CD14-positive monocyte (primary cell): ENCODE measurements around the gene ARPC1B. TPM values are rescaled to one million over a fixed set of nuclear protein-coding genes. Genes with fewer than 3 reads are reported as not detected.
A peak's percentile ranks its signal among the peaks of the same experiment; 100 is the strongest.

Experiments used
- DNase-seq, 3 donors: peaks; one replicate each; pipeline ENCODE4 v3.0.0-alpha.2; 2011 to 2022
- H2AFZ ChIP-seq: 2 replicates; pipeline ENCODE4 v1.6.0; 2012; ENCODE audit warnings: mild to moderate bottlenecking, low read depth, low read length, inconsistent platforms; ENCODE audit not compliant: insufficient read depth, poor library complexity, severe bottlenecking
- H3K27ac ChIP-seq, 2 donors: 1 replicate in 1 of 2; 2 replicates in 1 of 2; pipeline ENCODE4 v1.5.1; 2012 to 2013; ENCODE audit warnings: low read length in 2 of 2, control low read depth in 1 of 2, inconsistent platforms in 1 of 2, low read depth in 1 of 2, mild to moderate bottlenecking in 1 of 2
- H3K27me3 ChIP-seq, 2 donors: one replicate each; pipeline versions ENCODE4 v1.6.0 to v1.6.1; 2011 to 2013; ENCODE audit warnings: low read length in 2 of 2; ENCODE audit not compliant: control insufficient read depth in 2 of 2, insufficient read depth in 2 of 2
- H3K36me3 ChIP-seq, 2 donors: replicated peaks in 1 of 2; 1 replicate in 1 of 2; 2 replicates in 1 of 2; pipeline versions ENCODE4 v1.5.1 to v1.6.1; 2012 to 2013; ENCODE audit warnings: low read length in 2 of 2, control low read depth in 1 of 2, inconsistent platforms in 1 of 2, mild to moderate bottlenecking in 1 of 2; ENCODE audit not compliant: insufficient read depth in 2 of 2, control insufficient read depth in 1 of 2
- H3K4me1 ChIP-seq, 2 donors: 1 replicate in 1 of 2; 2 replicates in 1 of 2; pipeline versions ENCODE4 v1.5.1 to v1.6.1; 2012 to 2013; ENCODE audit warnings: low read length in 2 of 2, control low read depth in 1 of 2, inconsistent platforms in 1 of 2, mild to moderate bottlenecking in 1 of 2, moderate library complexity in 1 of 2; ENCODE audit not compliant: insufficient read depth in 2 of 2, control insufficient read depth in 1 of 2
- H3K4me2 ChIP-seq: replicated peaks from 2 replicates; pipeline ENCODE3; 2012; ENCODE audit warnings: low read length, moderate library complexity, mild to moderate bottlenecking; ENCODE audit not compliant: poor library complexity, severe bottlenecking; ENCODE audit errors: extremely low read depth
- H3K4me3 ChIP-seq, 3 experiments: fragments of 200-600 bp in 1 of 3; sonication (generic) in 1 of 3; replicated peaks in 1 of 3; 1 replicate in 2 of 3; 2 replicates in 1 of 3; pipeline ENCODE4 v1.5.1; 2011 to 2013; ENCODE audit warnings: low read length in 3 of 3, mild to moderate bottlenecking in 3 of 3, control low read depth in 2 of 3, low read depth in 2 of 3, inconsistent platforms in 1 of 3, moderate library complexity in 1 of 3
- H3K79me2 ChIP-seq: 2 replicates; pipeline ENCODE4 v1.6.0; 2012; ENCODE audit warnings: mild to moderate bottlenecking, control low read depth, inconsistent platforms, low read length, moderate library complexity; ENCODE audit not compliant: insufficient read depth
- H3K9ac ChIP-seq: 2 replicates; pipeline ENCODE4 v1.6.0; 2017; ENCODE audit warnings: low read length, mild to moderate bottlenecking; ENCODE audit not compliant: insufficient read depth, poor library complexity, severe bottlenecking
- H3K9me3 ChIP-seq, 2 donors: replicated peaks in 1 of 2; 1 replicate in 1 of 2; 2 replicates in 1 of 2; pipeline versions ENCODE4 v1.5.1 to v1.6.1; 2012 to 2013; ENCODE audit warnings: low read length in 2 of 2, control low read depth in 1 of 2; ENCODE audit not compliant: control insufficient read depth in 1 of 2, insufficient read depth in 1 of 2
- H4K20me1 ChIP-seq: 2 replicates; pipeline ENCODE4 v1.6.0; 2012; ENCODE audit warnings: mild to moderate bottlenecking, low read length, control low read depth, moderate library complexity; ENCODE audit not compliant: insufficient read depth
- H3K27ac Mint-ChIP-seq, 7 donors: one replicate each; pipeline ENCODE4 v1.8.0; 2020; ENCODE audit warnings: mild to moderate bottlenecking in 7 of 7, mixed read lengths in 7 of 7, moderate library complexity in 6 of 7, inconsistent platforms in 2 of 7
- H3K27me3 Mint-ChIP-seq, 3 donors: one replicate each; pipeline ENCODE4 v1.8.0; 2021 to 2022; ENCODE audit warnings: low read depth in 3 of 3, mild to moderate bottlenecking in 3 of 3, mixed read lengths in 3 of 3, moderate library complexity in 3 of 3, inconsistent platforms in 1 of 3
- H3K36me3 Mint-ChIP-seq, 2 donors: one replicate each; pipeline ENCODE4 v1.8.0; 2020; ENCODE audit warnings: mixed read lengths in 2 of 2, inconsistent platforms in 1 of 2, mild to moderate bottlenecking in 1 of 2
- H3K4me1 Mint-ChIP-seq: one replicate; pipeline ENCODE4 v1.8.0; 2020; ENCODE audit warnings: mild to moderate bottlenecking, mixed read lengths
- H3K4me3 Mint-ChIP-seq, 2 donors: one replicate each; pipeline ENCODE4 v1.8.0; 2020; ENCODE audit warnings: mild to moderate bottlenecking in 2 of 2, mixed read lengths in 2 of 2, moderate library complexity in 1 of 2
- H3K9me3 Mint-ChIP-seq, 7 donors: one replicate each; pipeline ENCODE4 v1.8.0; 2020 to 2022; ENCODE audit warnings: mixed read lengths in 7 of 7, mild to moderate bottlenecking in 6 of 7, moderate library complexity in 6 of 7, inconsistent platforms in 2 of 7
- CTCF ChIP-seq: fragments of 200-600 bp; IDR thresholded peaks from one replicate; pipeline ENCODE4 v1.8.0; 2022; ENCODE audit warnings: antibody characterized with exemption, mild to moderate bottlenecking
- WGBS: methylation state at CpG from one replicate; pipeline ENCODE4 v1.1.5; 2013; ENCODE audit warnings: missing lambda C conversion rate; ENCODE audit not compliant: insufficient coverage; 5-methylcytosine and 5-hydroxymethylcytosine counted together
- intact Hi-C, 2 donors: fragments of 100-400 bp; cut with micrococcal nuclease; formaldehyde crosslinking; loops; one replicate each; pipeline versions ENCODE4 v1.15.0 to v1.15.1; 2023
- polyA plus RNA-seq, 3 donors: library from polyadenylated mRNA; depleted of rRNA in 1 of 3; unstranded in 2 of 3; stranded (reverse) in 1 of 3; fragments of 300-500 nt in 2 of 3; fragments of >200 nt in 1 of 3; fragmentation: Illumina TruSeq in 2 of 3; gene quantifications; 1 replicate in 2 of 3; 2 replicates in 1 of 3; pipeline ENCODE4 v1.2.3, GENCODE V29; 2012 to 2021

ARPC1B gene
- polyA plus RNA-seq, 3 donors, result 1,179 to 1,362 (median 1,282) TPM

- H3K9ac ChIP-seq, result peak within 1 kb of the TSS; percentile 90
- intact Hi-C loops, result loop anchor here (2.0 to 10.0 kb wide), 3 partner anchors 34 to 96 kb away; partner anchors contain the start of genes ARPC1B (in 1 of the 2), ZKSCAN5 (in 1 of the 2) and ZNF394 (in 1 of the 2)
- H3K27me3 ChIP-seq, result no peaks in the 10 kb centered on the region
- Mint-ChIP-seq H3K4me1 (peaks cover 29% of the 10 kb centered on the region), H3K36me3 (peaks cover 39 to 47% of the 10 kb centered on the region in 2 donors), H3K4me3 (peak within 1 kb of the TSS; percentile 97 to 99), H3K27me3 (peaks cover 0 to 2% (median 2%) of the 10 kb centered on the region in 3 donors), H3K27ac (peak within 1 kb of the TSS; percentile 97 to 99 (median 99)), H3K9me3 (no peaks in the 10 kb centered on the region)
- H3K36me3 ChIP-seq, result peaks cover 39 to 53% of the 10 kb centered on the region in 2 donors
- under 1% methylated on average over 72 of the region's 72 CpGs for WGBS
- no peak for TF ChIP-seq CTCF
- H2AFZ ChIP-seq, result peak within 1 kb of the TSS; percentile 97
- H3K4me2 ChIP-seq, result peak within 1 kb of the TSS; percentile 90
- peak; percentile 93 to 96 (median 94) for DNase-seq
- H3K27ac ChIP-seq, result peak within 1 kb of the TSS; percentile 95 to 97
- H4K20me1 ChIP-seq, result peaks cover 70% of the 10 kb centered on the region
- no peaks in the 10 kb centered on the region for H3K9me3 ChIP-seq
- H3K4me1 ChIP-seq, result peaks cover 25 to 35% of the 10 kb centered on the region in 2 donors
- H3K4me3 ChIP-seq, result peak within 1 kb of the TSS; percentile 65 to 96 (median 93)
- H3K79me2 ChIP-seq, result peaks cover 69% of the 10 kb centered on the region
Observed at GRCh38 chr7:99408379-99409191, 34.1 kb downstream of the ARPC1B start, which contains the start of the genes BUD31 and PDAP1. Gene BUD31, plus strand, starts transcription at chr7:99408969. Its CDS starts 2,124 bp downstream, at chr7:99411093. Gene PDAP1, minus strand, starts transcription at chr7:99408597. Its CDS starts 49 bp downstream, at chr7:99408548.

GRCh38 chr7:99409192-99409572, 34.7 kb downstream of the ARPC1B start:
- Histone ChIP-seq H3K4me3 (peak overlapping the region; percentile 65 to 96 (median 93)), H3K4me1 (peaks cover 25 to 35% of the 10 kb centered on the region in 2 donors), H3K79me2 (peaks cover 66% of the 10 kb centered on the region), H2AFZ (peak overlapping the region; percentile 97), H4K20me1 (peaks cover 64% of the 10 kb centered on the region), H3K4me2 (peak overlapping the region; percentile 90), H3K27ac (peak overlapping the region; percentile 95 to 97), H3K36me3 (peaks cover 38 to 53% of the 10 kb centered on the region in 2 donors), H3K9ac (peak overlapping the region; percentile 90), H3K27me3 (no peaks in the 10 kb centered on the region), H3K9me3 (no peaks in the 10 kb centered on the region)
- intact Hi-C loops, result loop anchor here (2.0 to 10.0 kb wide), 3 partner anchors 34 to 96 kb away; partner anchors contain the start of genes ARPC1B (in 1 of the 2), ZKSCAN5 (in 1 of the 2) and ZNF394 (in 1 of the 2)
- Mint-ChIP-seq H3K27ac (peak overlapping the region; percentile 97 to 99 (median 99)), H3K4me1 (peaks cover 29% of the 10 kb centered on the region), H3K27me3 (peaks cover 0 to 2% (median 2%) of the 10 kb centered on the region in 3 donors), H3K9me3 (no peaks in the 10 kb centered on the region), H3K36me3 (peaks cover 34 to 46% of the 10 kb centered on the region in 2 donors), H3K4me3 (peak overlapping the region; percentile 97 to 99)
- no peak for TF ChIP-seq CTCF
- 0% methylated on average over 17 of the region's 18 CpGs for WGBS
- no peak for DNase-seq
